SK-N-SH treated with all-trans-retinoic acid at 6 μM for 48 hours (cell line): ENCODE results near the gene PFKFB4.
"Not testable (repeated sequence)": the region's sequence is repeated elsewhere in the genome, so short reads cannot be mapped to it uniquely, and the experiment has no call there.

Source experiments
- ATAC-seq: fragments of 200-7000 bp; cut with Tn5 transposase; 3 replicates; pipeline ENCODE4 v1.9.1; 2020; ENCODE audit warnings: mild to moderate bottlenecking, moderate library complexity
- ARNTL ChIP-seq: fragments of 450-650 bp; formaldehyde crosslinking; IDR thresholded peaks from 2 replicates; pipeline ENCODE4 v1.5.0; 2020; ENCODE audit warnings: low read depth, mild to moderate bottlenecking, moderate library complexity, borderline replicate concordance
- CSDC2 ChIP-seq: fragments of 250-450 bp; sonication (Bioruptor Pico); IDR thresholded peaks from 2 replicates; pipeline ENCODE4 v1.5.0; 2020; ENCODE audit warnings: mild to moderate bottlenecking, moderate library complexity
- GLIS3 ChIP-seq: fragments of 250-450 bp; sonication (Bioruptor Pico); IDR thresholded peaks from 2 replicates; pipeline ENCODE4 v1.5.0; 2020; ENCODE audit warnings: mild to moderate bottlenecking, moderate library complexity
- OSR1 ChIP-seq: fragments of 250-450 bp; sonication (Bioruptor Pico); IDR thresholded peaks from 2 replicates; pipeline ENCODE4 v1.8.0; 2022; ENCODE audit warnings: moderate library complexity, mild to moderate bottlenecking, inconsistent platforms
- PPARA ChIP-seq: fragments of 250-450 bp; sonication (Bioruptor Pico); IDR thresholded peaks from 2 replicates; pipeline ENCODE4 v1.5.0; 2020; ENCODE audit warnings: mild to moderate bottlenecking, borderline replicate concordance
- RARB ChIP-seq: fragments of 250-450 bp; sonication (Bioruptor Pico); IDR thresholded peaks from 2 replicates; pipeline ENCODE4 v1.8.0; 2021; ENCODE audit warnings: mild to moderate bottlenecking, moderate library complexity
- SNAI2 ChIP-seq: fragments of 250-450 bp; sonication (Bioruptor Pico); IDR thresholded peaks from 2 replicates; pipeline ENCODE4 v1.5.0; 2020; ENCODE audit warnings: mild to moderate bottlenecking, moderate library complexity
- ZC3H10 ChIP-seq: fragments of 250-450 bp; sonication (Bioruptor Pico); IDR thresholded peaks from 2 replicates; pipeline ENCODE4 v1.5.1; 2021; ENCODE audit warnings: mild to moderate bottlenecking, moderate library complexity
- ZFP3 ChIP-seq: fragments of 250-450 bp; sonication (Bioruptor Pico); IDR thresholded peaks from 2 replicates; pipeline ENCODE4 v1.5.0; 2020; ENCODE audit warnings: mild to moderate bottlenecking, moderate library complexity
- ZFP30 ChIP-seq: fragments of 450-650 bp; formaldehyde crosslinking; IDR thresholded peaks from 2 replicates; pipeline ENCODE4 v1.5.0; 2022; ENCODE audit warnings: mild to moderate bottlenecking, moderate library complexity
- ZNF565 ChIP-seq: fragments of 450-650 bp; formaldehyde crosslinking; conservative IDR thresholded peaks from 2 replicates; pipeline ENCODE4 v1.5.0; 2020; ENCODE audit warnings: low read depth, mild to moderate bottlenecking, moderate library complexity
- TF ChIP-seq, protein P1 (sequence below): fragments of 250-450 bp; sonication (Bioruptor Pico); IDR thresholded peaks from 2 replicates; pipeline ENCODE4 v1.5.0; 2020; ENCODE audit warnings: mild to moderate bottlenecking, moderate library complexity
- TF ChIP-seq, protein P2 (sequence below): fragments of 250-450 bp; sonication (Bioruptor Pico); IDR thresholded peaks from 2 replicates; pipeline ENCODE4 v1.5.1; 2020; ENCODE audit warnings: low read depth, mild to moderate bottlenecking, moderate library complexity
- TF ChIP-seq, protein P3 (sequence below): fragments of 250-450 bp; sonication (Bioruptor Pico); IDR thresholded peaks from 2 replicates; pipeline ENCODE4 v1.8.0; 2020; ENCODE audit warnings: mild to moderate bottlenecking, moderate library complexity, borderline replicate concordance
- TF ChIP-seq, protein P4 (sequence below): fragments of 250-450 bp; sonication (Bioruptor Pico); IDR thresholded peaks from 2 replicates; pipeline ENCODE4 v1.8.0; 2021; ENCODE audit warnings: low read depth, mild to moderate bottlenecking, moderate library complexity, borderline replicate concordance

Gene PFKFB4

DNA sequence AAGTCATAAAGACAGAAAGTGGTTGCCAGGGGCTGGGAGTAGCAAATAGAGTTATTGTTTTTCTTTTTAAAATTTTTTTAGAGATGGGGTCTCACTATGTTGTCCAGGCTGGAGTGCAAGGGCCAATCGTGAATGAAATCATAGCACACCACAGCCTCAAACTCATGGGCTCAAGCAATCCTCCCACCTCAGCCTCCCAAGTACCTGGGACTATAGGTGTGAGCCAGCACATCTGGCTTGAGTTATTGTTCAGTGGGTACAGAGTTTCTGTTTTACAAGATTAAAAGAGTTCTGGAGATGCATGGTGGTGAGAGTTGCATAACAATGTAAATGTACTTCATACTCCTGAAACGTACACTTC lies 23.6 kb downstream of the PFKFB4 start (continued):
- TF ChIP-seq, protein P1, sequence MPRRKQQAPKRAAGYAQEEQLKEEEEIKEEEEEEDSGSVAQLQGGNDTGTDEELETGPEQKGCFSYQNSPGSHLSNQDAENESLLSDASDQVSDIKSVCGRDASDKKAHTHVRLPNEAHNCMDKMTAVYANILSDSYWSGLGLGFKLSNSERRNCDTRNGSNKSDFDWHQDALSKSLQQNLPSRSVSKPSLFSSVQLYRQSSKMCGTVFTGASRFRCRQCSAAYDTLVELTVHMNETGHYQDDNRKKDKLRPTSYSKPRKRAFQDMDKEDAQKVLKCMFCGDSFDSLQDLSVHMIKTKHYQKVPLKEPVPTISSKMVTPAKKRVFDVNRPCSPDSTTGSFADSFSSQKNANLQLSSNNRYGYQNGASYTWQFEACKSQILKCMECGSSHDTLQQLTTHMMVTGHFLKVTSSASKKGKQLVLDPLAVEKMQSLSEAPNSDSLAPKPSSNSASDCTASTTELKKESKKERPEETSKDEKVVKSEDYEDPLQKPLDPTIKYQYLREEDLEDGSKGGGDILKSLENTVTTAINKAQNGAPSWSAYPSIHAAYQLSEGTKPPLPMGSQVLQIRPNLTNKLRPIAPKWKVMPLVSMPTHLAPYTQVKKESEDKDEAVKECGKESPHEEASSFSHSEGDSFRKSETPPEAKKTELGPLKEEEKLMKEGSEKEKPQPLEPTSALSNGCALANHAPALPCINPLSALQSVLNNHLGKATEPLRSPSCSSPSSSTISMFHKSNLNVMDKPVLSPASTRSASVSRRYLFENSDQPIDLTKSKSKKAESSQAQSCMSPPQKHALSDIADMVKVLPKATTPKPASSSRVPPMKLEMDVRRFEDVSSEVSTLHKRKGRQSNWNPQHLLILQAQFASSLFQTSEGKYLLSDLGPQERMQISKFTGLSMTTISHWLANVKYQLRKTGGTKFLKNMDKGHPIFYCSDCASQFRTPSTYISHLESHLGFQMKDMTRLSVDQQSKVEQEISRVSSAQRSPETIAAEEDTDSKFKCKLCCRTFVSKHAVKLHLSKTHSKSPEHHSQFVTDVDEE (CRISPR knock-in tag): no peak

DNA sequence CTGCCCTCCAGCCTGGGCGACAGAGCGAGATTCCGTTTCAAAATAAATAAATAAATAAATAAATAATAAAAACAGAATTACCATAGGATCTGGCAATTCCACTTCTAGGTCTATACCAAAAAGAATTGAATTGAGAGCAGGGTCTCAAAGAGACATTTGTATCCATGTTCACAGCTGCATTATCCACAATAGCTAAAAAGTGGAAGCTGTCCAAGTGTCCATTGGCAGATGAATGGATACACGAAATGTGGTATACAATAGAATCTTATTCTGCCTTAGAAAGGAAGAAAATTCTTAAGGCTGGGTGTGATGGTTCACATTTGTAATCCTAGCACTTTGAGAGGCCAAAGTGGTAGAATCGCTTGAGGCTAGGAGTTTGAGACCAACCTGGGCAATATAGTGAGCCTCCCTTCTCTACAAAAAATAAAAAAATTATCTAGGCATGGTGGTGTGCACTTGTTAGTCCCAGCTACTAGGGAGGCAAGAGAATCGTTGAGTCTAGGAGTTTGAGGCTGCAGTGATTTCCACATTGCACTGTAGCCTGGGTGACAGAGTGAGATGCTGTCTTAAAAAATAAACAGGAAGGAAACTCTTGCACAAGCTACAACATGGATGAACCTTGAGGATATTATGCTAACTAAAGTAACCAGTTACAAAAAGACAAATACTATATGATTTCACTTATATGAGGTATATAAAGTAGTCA lies 24.2 kb downstream of the PFKFB4 start:
- ATAC-seq: no peak
- TF ChIP-seq PPARA (no peak), RARB (no peak), GLIS3 (CRISPR knock-in tag) (no peak), ZFP30 (CRISPR knock-in tag) (no peak), CSDC2 (CRISPR knock-in tag) (no peak)
- TF ChIP-seq, all 23 proteins: peak for 0

DNA sequence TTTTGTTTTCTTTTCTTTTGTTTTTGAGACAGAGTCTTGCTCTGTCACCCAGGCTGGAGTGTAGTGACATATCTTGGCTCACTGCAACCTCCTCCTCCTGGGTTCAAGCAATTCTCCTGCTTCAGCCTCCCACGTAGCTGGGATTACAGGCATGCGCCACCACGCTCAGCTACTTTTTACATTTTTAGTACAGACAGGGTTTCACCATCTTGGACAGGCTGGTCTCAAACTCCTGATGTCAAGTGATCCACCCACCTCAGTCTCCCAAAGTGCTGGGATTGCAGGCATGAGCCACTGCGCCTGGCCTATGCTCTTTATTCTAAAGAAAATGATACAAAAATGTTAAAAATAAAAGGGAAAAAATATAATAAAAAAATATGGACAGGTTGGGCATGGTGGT lies 25.9 kb downstream of the PFKFB4 start:
- not testable (repeated sequence) for ATAC-seq

DNA sequence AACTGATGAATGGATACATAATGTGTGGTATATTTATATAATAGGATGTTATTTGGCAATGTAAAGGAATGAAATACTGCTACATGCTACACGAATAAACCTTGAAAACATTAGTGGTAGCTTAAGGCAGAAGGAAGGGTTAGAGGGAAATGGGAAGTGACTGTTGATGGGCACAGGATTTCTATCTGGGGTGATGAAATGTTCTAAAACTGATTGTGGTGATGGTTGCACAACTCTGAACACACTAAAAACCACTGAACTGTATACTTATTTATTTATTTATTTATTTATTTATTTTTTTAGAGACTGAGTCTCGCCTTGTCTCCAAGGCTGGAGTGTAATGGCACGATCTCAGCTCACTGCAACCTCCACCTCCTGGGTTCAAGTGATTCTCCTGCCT lies 27.8 kb downstream of the PFKFB4 start:
- ATAC-seq: no peak
- TF ChIP-seq, protein P2, sequence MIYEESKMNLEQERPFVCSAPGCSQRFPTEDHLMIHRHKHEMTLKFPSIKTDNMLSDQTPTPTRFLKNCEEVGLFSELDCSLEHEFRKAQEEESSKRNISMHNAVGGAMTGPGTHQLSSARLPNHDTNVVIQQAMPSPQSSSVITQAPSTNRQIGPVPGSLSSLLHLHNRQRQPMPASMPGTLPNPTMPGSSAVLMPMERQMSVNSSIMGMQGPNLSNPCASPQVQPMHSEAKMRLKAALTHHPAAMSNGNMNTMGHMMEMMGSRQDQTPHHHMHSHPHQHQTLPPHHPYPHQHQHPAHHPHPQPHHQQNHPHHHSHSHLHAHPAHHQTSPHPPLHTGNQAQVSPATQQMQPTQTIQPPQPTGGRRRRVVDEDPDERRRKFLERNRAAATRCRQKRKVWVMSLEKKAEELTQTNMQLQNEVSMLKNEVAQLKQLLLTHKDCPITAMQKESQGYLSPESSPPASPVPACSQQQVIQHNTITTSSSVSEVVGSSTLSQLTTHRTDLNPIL (CRISPR knock-in tag): no peak
- TF ChIP-seq CSDC2 (CRISPR knock-in tag) (no peak), ZFP30 (CRISPR knock-in tag) (no peak), ZFP3 (CRISPR knock-in tag) (no peak), SNAI2 (CRISPR knock-in tag) (no peak), ZNF565 (CRISPR knock-in tag) (no peak), OSR1 (no peak), PPARA (no peak)
- TF ChIP-seq, protein P3, sequence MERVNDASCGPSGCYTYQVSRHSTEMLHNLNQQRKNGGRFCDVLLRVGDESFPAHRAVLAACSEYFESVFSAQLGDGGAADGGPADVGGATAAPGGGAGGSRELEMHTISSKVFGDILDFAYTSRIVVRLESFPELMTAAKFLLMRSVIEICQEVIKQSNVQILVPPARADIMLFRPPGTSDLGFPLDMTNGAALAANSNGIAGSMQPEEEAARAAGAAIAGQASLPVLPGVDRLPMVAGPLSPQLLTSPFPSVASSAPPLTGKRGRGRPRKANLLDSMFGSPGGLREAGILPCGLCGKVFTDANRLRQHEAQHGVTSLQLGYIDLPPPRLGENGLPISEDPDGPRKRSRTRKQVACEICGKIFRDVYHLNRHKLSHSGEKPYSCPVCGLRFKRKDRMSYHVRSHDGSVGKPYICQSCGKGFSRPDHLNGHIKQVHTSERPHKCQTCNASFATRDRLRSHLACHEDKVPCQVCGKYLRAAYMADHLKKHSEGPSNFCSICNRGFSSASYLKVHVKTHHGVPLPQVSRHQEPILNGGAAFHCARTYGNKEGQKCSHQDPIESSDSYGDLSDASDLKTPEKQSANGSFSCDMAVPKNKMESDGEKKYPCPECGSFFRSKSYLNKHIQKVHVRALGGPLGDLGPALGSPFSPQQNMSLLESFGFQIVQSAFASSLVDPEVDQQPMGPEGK (CRISPR knock-in tag): no peak
- TF ChIP-seq, protein P4, sequence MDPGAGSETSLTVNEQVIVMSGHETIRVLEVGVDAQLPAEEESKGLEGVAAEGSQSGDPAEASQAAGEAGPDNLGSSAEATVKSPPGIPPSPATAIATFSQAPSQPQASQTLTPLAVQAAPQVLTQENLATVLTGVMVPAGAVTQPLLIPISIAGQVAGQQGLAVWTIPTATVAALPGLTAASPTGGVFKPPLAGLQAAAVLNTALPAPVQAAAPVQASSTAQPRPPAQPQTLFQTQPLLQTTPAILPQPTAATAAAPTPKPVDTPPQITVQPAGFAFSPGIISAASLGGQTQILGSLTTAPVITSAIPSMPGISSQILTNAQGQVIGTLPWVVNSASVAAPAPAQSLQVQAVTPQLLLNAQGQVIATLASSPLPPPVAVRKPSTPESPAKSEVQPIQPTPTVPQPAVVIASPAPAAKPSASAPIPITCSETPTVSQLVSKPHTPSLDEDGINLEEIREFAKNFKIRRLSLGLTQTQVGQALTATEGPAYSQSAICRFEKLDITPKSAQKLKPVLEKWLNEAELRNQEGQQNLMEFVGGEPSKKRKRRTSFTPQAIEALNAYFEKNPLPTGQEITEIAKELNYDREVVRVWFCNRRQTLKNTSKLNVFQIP (CRISPR knock-in tag): no peak

DNA sequence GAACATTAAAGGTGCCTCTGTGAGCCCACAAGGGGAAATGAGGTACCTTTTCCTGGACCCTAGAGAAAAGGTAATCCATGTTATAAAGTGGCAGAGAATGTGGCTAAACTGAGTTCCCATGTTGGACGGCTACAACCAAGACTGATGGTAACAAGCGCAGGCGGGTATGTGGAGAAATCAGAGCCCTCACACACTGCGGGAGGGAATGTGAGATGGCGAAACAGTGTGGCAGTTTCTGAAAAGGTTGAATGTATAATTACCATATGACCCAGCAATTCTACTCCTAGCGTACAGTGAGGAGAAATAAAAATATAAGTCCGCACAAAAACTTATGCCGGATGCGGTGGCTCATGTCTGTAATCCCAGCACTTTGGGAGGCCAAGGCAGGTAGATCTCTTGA lies 28.6 kb downstream of the PFKFB4 start:
- ATAC-seq: no peak
- TF ChIP-seq, protein P1 (CRISPR knock-in tag): no peak
- TF ChIP-seq RARB: no peak
- TF ChIP-seq ZFP3 (CRISPR knock-in tag): no peak
- TF ChIP-seq ZNF565 (CRISPR knock-in tag): no peak
- no peak for TF ChIP-seq PPARA
- TF ChIP-seq, protein P2 (CRISPR knock-in tag): no peak
- no peak for TF ChIP-seq ARNTL (CRISPR knock-in tag)
- TF ChIP-seq ZC3H10 (CRISPR knock-in tag): no peak
- TF ChIP-seq CSDC2 (CRISPR knock-in tag): no peak
